ENCODE data around the gene OR1G1.
"Not testable (repeated sequence)": the region's sequence is repeated elsewhere in the genome, so short reads cannot be mapped to it uniquely, and the experiment has no call there.

OR1G1 gene

GRCh38 chr17:3127451-3127850, at the start of gene OR1G1:
Gene OR1G1 (minus strand): TSS chr17:3127551. CDS start chr17:3127551, 0 bp downstream.
- TF ChIP-seq, protein P1, sequence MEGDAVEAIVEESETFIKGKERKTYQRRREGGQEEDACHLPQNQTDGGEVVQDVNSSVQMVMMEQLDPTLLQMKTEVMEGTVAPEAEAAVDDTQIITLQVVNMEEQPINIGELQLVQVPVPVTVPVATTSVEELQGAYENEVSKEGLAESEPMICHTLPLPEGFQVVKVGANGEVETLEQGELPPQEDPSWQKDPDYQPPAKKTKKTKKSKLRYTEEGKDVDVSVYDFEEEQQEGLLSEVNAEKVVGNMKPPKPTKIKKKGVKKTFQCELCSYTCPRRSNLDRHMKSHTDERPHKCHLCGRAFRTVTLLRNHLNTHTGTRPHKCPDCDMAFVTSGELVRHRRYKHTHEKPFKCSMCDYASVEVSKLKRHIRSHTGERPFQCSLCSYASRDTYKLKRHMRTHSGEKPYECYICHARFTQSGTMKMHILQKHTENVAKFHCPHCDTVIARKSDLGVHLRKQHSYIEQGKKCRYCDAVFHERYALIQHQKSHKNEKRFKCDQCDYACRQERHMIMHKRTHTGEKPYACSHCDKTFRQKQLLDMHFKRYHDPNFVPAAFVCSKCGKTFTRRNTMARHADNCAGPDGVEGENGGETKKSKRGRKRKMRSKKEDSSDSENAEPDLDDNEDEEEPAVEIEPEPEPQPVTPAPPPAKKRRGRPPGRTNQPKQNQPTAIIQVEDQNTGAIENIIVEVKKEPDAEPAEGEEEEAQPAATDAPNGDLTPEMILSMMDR (IDR thresholded peaks at IDR 0.05; ENCODE audit: low read depth, low read length): no peak
- no peak within 1 kb of the TSS for H3K4me3 ChIP-seq (ENCODE audit: low read depth, low read length)

DNA sequence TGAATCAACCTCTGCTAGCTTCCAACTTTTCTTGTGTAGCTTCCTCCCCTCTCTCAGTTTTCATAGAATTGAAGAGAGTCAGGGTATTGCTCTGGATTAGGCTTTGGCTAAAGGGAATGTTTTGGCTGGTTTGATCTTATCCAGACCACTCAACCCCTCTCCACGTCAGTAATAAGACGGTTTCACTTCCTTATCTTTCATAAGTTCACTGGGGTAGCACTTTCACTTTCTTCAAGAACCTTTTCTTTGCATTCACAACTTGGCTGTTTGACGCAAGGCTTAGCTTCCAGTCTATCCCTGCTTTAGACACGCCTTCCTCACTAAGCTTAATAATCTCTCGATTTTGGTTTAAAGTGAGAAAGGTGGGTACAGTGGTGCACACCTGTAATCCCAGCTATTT, 40.2 kb upstream of the OR1G1 start:
- no peak overlapping the region for H3K4me3 ChIP-seq (ENCODE audit: low read depth, low read length)
- TF ChIP-seq, protein P1 (IDR thresholded peaks at IDR 0.05; ENCODE audit: low read depth, low read length): no peak

GRCh38 chr17:3157218-3157617, 29.9 kb upstream of the OR1G1 start:
- TF ChIP-seq, protein P1 (IDR thresholded peaks at IDR 0.05; ENCODE audit: low read depth, low read length): no peak
- no peak overlapping the region for H3K4me3 ChIP-seq (ENCODE audit: low read depth, low read length)

GRCh38 chr17:3137494-3137893, 10.1 kb upstream of the OR1G1 start:
- not testable (repeated sequence) for H3K4me3 ChIP-seq (ENCODE audit: low read depth, low read length)

GRCh38 chr17:3104322-3104721, 23.0 kb downstream of the OR1G1 start, which contains the start of gene OR1D2:
Gene OR1D2 (minus strand): TSS chr17:3104422. CDS start chr17:3092996, 11,426 bp downstream.
- TF ChIP-seq, protein P1 (IDR thresholded peaks at IDR 0.05; ENCODE audit: low read depth, low read length): no peak
- H3K4me3 ChIP-seq (ENCODE audit: low read depth, low read length): no peak within 1 kb of the TSS

Measured in WI38 (cell line).